Mesothelial cell of epicardium (in vitro differentiated cells): Measurements from ENCODE around the gene PRRT3. TPM values are rescaled to one million over a fixed set of nuclear protein-coding genes. Genes with fewer than 3 reads are reported as not detected.
A peak's percentile ranks its signal among the peaks of the same experiment; 100 is the strongest.
"Not testable (repeated sequence)": the region's sequence is repeated elsewhere in the genome, so short reads cannot be mapped to it uniquely, and the experiment has no call there.

Experiments
- DNase-seq, 2 experiments: peaks; one replicate each; pipeline ENCODE4 v3.0.0; 2021; ENCODE audit warnings: low spot score in 2 of 2; ENCODE audit not compliant: unreplicated experiment in 2 of 2
- H3K27ac Mint-ChIP-seq: 2 replicates; pipeline ENCODE4 v1.8.0; 2021; ENCODE audit warnings: mixed read lengths
- H3K27me3 Mint-ChIP-seq: 2 replicates; pipeline ENCODE4 v1.8.0; 2021; ENCODE audit warnings: low read depth, mixed read lengths
- H3K36me3 Mint-ChIP-seq: 2 replicates; pipeline ENCODE4 v1.8.0; 2021; ENCODE audit warnings: mixed read lengths
- H3K4me1 Mint-ChIP-seq: 2 replicates; pipeline ENCODE4 v1.8.0; 2021; ENCODE audit warnings: mixed read lengths
- H3K4me3 Mint-ChIP-seq: 2 replicates; pipeline ENCODE4 v1.8.0; 2021; ENCODE audit warnings: mild to moderate bottlenecking, moderate library complexity, mixed read lengths
- H3K9me3 Mint-ChIP-seq: 2 replicates; pipeline ENCODE4 v1.8.0; 2021; ENCODE audit warnings: mixed read lengths
- CTCF ChIP-seq: fragments of 200-600 bp; sonication (generic); IDR thresholded peaks from one replicate; pipeline ENCODE4 v1.5.0; 2021; ENCODE audit warnings: antibody characterized with exemption; ENCODE audit not compliant: unreplicated experiment
- total RNA-seq: library from RNA; stranded (reverse); gene quantifications from 3 replicates; pipeline ENCODE4 v1.2.1, GENCODE V29; 2021

The PRRT3 gene
- total RNA-seq, 1 donor from 2014 or later, result 8.3 TPM

- no peak for DNase-seq
- Mint-ChIP-seq H3K4me3 (no peak overlapping the region), H3K27ac (no peak overlapping the region), H3K9me3 (no peaks in the 10 kb centered on the region), H3K36me3 (peaks cover 27% of the 10 kb centered on the region), H3K4me1 (no peaks in the 10 kb centered on the region), H3K27me3 (no peaks in the 10 kb centered on the region)
- TF ChIP-seq CTCF, result no peak
These were observed 11.5 kb downstream of the PRRT3 start for GRCh38 chr3:9940746-9941145.

GRCh38 chr3:9939906-9940305, 12.3 kb downstream of the PRRT3 start:
- H3K9me3 Mint-ChIP-seq, H3K27me3 Mint-ChIP-seq, DNase-seq, H3K27ac Mint-ChIP-seq, H3K4me1 Mint-ChIP-seq, H3K4me3 Mint-ChIP-seq: not testable (repeated sequence)
- peaks cover 29% of the 10 kb centered on the region for H3K36me3 Mint-ChIP-seq

- Mint-ChIP-seq H3K27ac (no peak overlapping the region), H3K27me3 (no peaks in the 10 kb centered on the region), H3K4me1 (peaks cover 16% of the 10 kb centered on the region), H3K4me3 (no peak overlapping the region), H3K9me3 (no peaks in the 10 kb centered on the region), H3K36me3 (peaks cover 27% of the 10 kb centered on the region)
- TF ChIP-seq CTCF, result no peak
- no peak for DNase-seq
These were observed 13.2 kb downstream of the PRRT3 start for GRCh38 chr3:9938966-9939365.

GRCh38 chr3:9937486-9938238, 14.5 kb downstream of the PRRT3 start:
- no peak for TF ChIP-seq CTCF
- peak overlapping the region; percentile 30 for H3K27ac Mint-ChIP-seq
- no peaks in the 10 kb centered on the region for H3K9me3 Mint-ChIP-seq
- H3K4me3 Mint-ChIP-seq, result no peak overlapping the region
- H3K4me1 Mint-ChIP-seq, result peaks cover 16% of the 10 kb centered on the region
- peaks cover 26% of the 10 kb centered on the region for H3K36me3 Mint-ChIP-seq
- H3K27me3 Mint-ChIP-seq, result no peaks in the 10 kb centered on the region
- no peak for DNase-seq

- H3K27me3 Mint-ChIP-seq, result no peaks in the 10 kb centered on the region
- H3K9me3 Mint-ChIP-seq, result no peaks in the 10 kb centered on the region
- H3K36me3 Mint-ChIP-seq, result peaks cover 26% of the 10 kb centered on the region
- no peak for DNase-seq
- no peak overlapping the region for H3K4me3 Mint-ChIP-seq
- H3K4me1 Mint-ChIP-seq, result peaks cover 20% of the 10 kb centered on the region
- no peak for TF ChIP-seq CTCF
- H3K27ac Mint-ChIP-seq, result no peak overlapping the region
These were observed 16.2 kb downstream of the PRRT3 start for GRCh38 chr3:9935966-9936510.

- peaks cover 34% of the 10 kb centered on the region for H3K36me3 Mint-ChIP-seq
- no peak for TF ChIP-seq CTCF
- H3K27me3 Mint-ChIP-seq, result no peaks in the 10 kb centered on the region
- H3K27ac Mint-ChIP-seq, result peak overlapping the region; percentile 99
- no peaks in the 10 kb centered on the region for H3K9me3 Mint-ChIP-seq
- H3K4me1 Mint-ChIP-seq, result peaks cover 20% of the 10 kb centered on the region
- no peak for DNase-seq
- peak overlapping the region; percentile 93 for H3K4me3 Mint-ChIP-seq
These were observed 17.2 kb downstream of the PRRT3 start for GRCh38 chr3:9934993-9935392.
